Gastrocnemius medialis (tissue), 4 donors: ENCODE results near the gene TET3.

ENCODE experiments used
- POLR2A ChIP-seq, 2 donors: fragments of 450-650 bp; IDR thresholded peaks; one replicate each; pipeline ENCODE4 v1.6.1; 2017; ENCODE audit warnings: antibody characterized with exemption in 2 of 2, mild to moderate bottlenecking in 2 of 2, moderate library complexity in 2 of 2
- TF ChIP-seq, protein P1 (sequence below), 5 experiments: fragments of 450-650 bp in 3 of 5; fragments of 200-600 bp in 2 of 5; sonication (generic) in 2 of 5; IDR thresholded peaks in 4 of 5; conservative IDR thresholded peaks in 1 of 5; 1 replicate in 4 of 5; 2 replicates in 1 of 5; pipeline ENCODE4 v1.5.1; 2016 to 2019; ENCODE audit warnings: antibody characterized with exemption in 5 of 5, mild to moderate bottlenecking in 3 of 5, moderate library complexity in 3 of 5

DNA sequence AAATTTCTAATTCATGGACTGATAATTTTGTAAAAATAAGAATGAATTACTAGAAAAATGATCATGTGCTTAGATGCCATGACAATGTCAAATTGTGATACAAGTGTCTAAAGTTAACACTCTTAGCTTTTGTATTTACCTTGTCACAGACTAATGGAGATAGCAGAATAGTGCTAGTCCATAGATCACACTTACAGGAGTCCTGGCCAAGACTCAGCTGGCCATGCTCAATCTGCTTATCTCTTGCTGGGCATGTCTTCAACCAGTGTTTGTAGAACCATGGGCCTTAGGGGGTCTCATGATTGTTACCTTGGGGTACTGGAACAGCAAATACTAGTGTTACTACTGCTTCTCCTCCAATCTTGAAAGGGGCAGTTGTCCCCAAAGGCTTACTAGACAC, 44.0 kb downstream of the TET3 start:
- TF ChIP-seq, protein P1, sequence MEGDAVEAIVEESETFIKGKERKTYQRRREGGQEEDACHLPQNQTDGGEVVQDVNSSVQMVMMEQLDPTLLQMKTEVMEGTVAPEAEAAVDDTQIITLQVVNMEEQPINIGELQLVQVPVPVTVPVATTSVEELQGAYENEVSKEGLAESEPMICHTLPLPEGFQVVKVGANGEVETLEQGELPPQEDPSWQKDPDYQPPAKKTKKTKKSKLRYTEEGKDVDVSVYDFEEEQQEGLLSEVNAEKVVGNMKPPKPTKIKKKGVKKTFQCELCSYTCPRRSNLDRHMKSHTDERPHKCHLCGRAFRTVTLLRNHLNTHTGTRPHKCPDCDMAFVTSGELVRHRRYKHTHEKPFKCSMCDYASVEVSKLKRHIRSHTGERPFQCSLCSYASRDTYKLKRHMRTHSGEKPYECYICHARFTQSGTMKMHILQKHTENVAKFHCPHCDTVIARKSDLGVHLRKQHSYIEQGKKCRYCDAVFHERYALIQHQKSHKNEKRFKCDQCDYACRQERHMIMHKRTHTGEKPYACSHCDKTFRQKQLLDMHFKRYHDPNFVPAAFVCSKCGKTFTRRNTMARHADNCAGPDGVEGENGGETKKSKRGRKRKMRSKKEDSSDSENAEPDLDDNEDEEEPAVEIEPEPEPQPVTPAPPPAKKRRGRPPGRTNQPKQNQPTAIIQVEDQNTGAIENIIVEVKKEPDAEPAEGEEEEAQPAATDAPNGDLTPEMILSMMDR (IDR thresholded peaks at IDR 0.05 in 4 of 5, conservative IDR thresholded peaks at IDR 0.05 in 1 of 5) = no peak
- TF ChIP-seq POLR2A (IDR thresholded peaks at IDR 0.05) = no peak
